PC-3 (cell line): ENCODE data around the gene DLG4. TPM values are rescaled to one million over a fixed set of nuclear protein-coding genes. Genes with fewer than 3 reads are reported as not detected.

Experiments used
- ATAC-seq: fragments of 200-7000 bp; cut with Tn5 transposase; 2 replicates; pipeline ENCODE4 v1.9.1; 2020; ENCODE audit warnings: mild to moderate bottlenecking, moderate library complexity
- BruUV-seq: library from RNA; stranded (reverse); fragments of 400-500 nt; replicated peaks from 2 replicates; lab custom pipeline; 2021; lab: Mats Ljungman, UMichigan
- CTCF ChIA-PET: fragments of 300-600 bp; sonication (Branson Sonifier 250); formaldehyde crosslinking; loops from one replicate; lab custom pipeline; 2022; ENCODE audit warnings: antibody characterized with exemption; lab: Charles Lee
- POLR2A ChIA-PET: fragments of 300-600 bp; sonication (Branson Sonifier 250); formaldehyde crosslinking; loops from one replicate; lab custom pipeline; 2022; ENCODE audit warnings: antibody characterized with exemption; ENCODE audit not compliant: unreplicated experiment; lab: Charles Lee
- DNase-seq: peaks from one replicate; pipeline ENCODE4 v3.0.0-alpha.2; 2015
- H2AFZ ChIP-seq: fragments of 300-600 bp; sonication (generic); 2 replicates; pipeline ENCODE4 v1.6.0; 2016; ENCODE audit warnings: antibody characterized with exemption, low read length
- H3F3A ChIP-seq: fragments of 300-600 bp; sonication (generic); one replicate; pipeline ENCODE4 v1.6.0; 2017; ENCODE audit warnings: antibody characterized with exemption, low read length, control low read depth, mild to moderate bottlenecking; ENCODE audit not compliant: unreplicated experiment
- H3K27ac ChIP-seq: fragments of 300-600 bp; sonication (generic); 2 replicates; pipeline ENCODE4 v1.5.1; 2016; ENCODE audit warnings: mild to moderate bottlenecking, low read length
- H3K27me3 ChIP-seq: fragments of 300-600 bp; sonication (generic); 2 replicates; pipeline ENCODE4 v1.6.1; 2016; ENCODE audit warnings: low read length, mixed read lengths
- H3K36me3 ChIP-seq: fragments of 300-600 bp; sonication (generic); 2 replicates; pipeline ENCODE4 v1.6.1; 2016; ENCODE audit warnings: low read depth, mixed run types, low read length, mixed read lengths
- H3K4me1 ChIP-seq: fragments of 300-600 bp; sonication (generic); 2 replicates; pipeline ENCODE4 v1.5.1; 2016; ENCODE audit warnings: low read length; ENCODE audit not compliant: insufficient read depth
- H3K4me2 ChIP-seq: fragments of 300-600 bp; sonication (generic); 2 replicates; pipeline ENCODE4 v1.6.0; 2016; ENCODE audit warnings: low read length
- H3K4me3 ChIP-seq: fragments of 300-600 bp; sonication (generic); 2 replicates; pipeline ENCODE4 v1.5.1; 2016; ENCODE audit warnings: mild to moderate bottlenecking, low read length, mixed read lengths
- H3K79me2 ChIP-seq: fragments of 300-600 bp; sonication (generic); 2 replicates; pipeline ENCODE4 v1.6.1; 2017; ENCODE audit warnings: low read length, mixed read lengths
- H3K9ac ChIP-seq: fragments of 300-600 bp; sonication (generic); 2 replicates; pipeline ENCODE4 v1.6.0; 2016; ENCODE audit warnings: mild to moderate bottlenecking, low read length
- H3K9me2 ChIP-seq: fragments of 300-600 bp; sonication (generic); replicated peaks from 2 replicates; pipeline ENCODE4 v1.6.1; 2016; ENCODE audit warnings: mixed run types, low read length, mixed read lengths
- H3K9me3 ChIP-seq: fragments of 300-600 bp; sonication (generic); 2 replicates; pipeline ENCODE4 v1.6.1; 2016; ENCODE audit warnings: low read length, mixed read lengths
- H4K20me1 ChIP-seq: fragments of 300-600 bp; sonication (generic); 2 replicates; pipeline ENCODE4 v1.6.1; 2016; ENCODE audit warnings: low read length, mixed read lengths
- CTCF ChIP-seq: fragments of 300-600 bp; sonication (generic); conservative IDR thresholded peaks from 2 replicates; pipeline ENCODE4 v1.5.1; 2017; ENCODE audit warnings: antibody characterized with exemption, low read depth, mild to moderate bottlenecking, low read length
- EZH2 ChIP-seq: fragments of 300-600 bp; sonication (generic); IDR thresholded peaks from one replicate; pipeline ENCODE4 v1.6.1; 2017; ENCODE audit warnings: antibody characterized with exemption, mild to moderate bottlenecking, low read length; ENCODE audit not compliant: unreplicated experiment
- EZH2phosphoT487 ChIP-seq: fragments of 300-600 bp; sonication (generic); IDR thresholded peaks from 2 replicates; pipeline ENCODE4 v1.6.1; 2018; ENCODE audit warnings: mild to moderate bottlenecking, antibody characterized with exemption, low read length, borderline replicate concordance
- intact Hi-C: fragments of 100-400 bp; cut with micrococcal nuclease; formaldehyde crosslinking; loops from 2 replicates; pipeline ENCODE4 v1.9.0; 2023
- total RNA-seq: library from RNA; depleted of rRNA; stranded (reverse); fragments of >200 nt; gene quantifications from 2 replicates; pipeline ENCODE4 v1.2.3, GENCODE V29; 2014

The DLG4 gene
- total RNA-seq, 1 experiment from 2014 or later, result 6.5 TPM

DNA sequence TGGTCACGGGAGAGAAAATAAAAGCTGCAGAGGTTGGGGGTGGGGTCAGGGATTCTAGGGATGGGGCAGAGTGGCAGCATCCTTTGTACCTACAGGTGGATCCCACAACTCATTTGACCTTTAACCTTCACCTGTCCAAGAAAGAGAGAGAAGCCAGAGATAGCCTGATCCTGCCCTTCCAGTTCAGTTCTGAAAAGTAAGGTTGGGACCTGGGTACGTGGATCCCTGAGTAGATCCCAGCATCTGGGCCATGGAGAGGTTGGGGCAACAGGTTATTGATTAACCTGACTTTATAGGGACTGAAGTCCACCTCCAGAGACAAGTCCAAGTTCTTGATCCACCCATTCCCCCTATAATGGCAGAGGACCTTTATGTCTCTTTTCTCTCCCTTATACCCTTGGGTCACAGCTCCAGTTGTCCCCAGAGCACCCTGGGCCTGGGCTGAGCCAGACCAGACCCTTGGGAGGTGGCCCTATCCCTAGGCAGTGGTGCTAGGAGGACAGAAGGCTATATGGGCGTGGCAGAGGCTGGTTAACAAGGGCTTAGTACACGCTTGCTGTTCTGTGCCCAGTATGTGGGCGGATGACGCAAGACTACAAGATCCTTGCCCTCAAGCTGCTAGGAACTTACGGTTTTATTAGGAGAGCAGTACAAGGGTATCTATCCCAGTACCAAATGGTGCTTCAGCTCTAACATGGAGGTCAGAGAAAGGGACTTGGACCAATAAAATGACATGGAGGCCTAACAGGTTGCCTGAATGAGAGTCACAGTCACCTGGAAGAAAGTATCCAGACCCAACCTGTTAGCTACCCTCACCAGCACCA is 39.3 kb upstream of the DLG4 start:
- Histone ChIP-seq H3K79me2 (peaks cover 61% of the 10 kb centered on the region), H3K4me2 (peak overlapping the region; percentile 50), H3K4me3 (no peak overlapping the region), H3K36me3 (peaks cover 7% of the 10 kb centered on the region; the same call in 1 of the 2 replicates), H3K9me3 (no peaks in the 10 kb centered on the region), H4K20me1 (peaks cover 14% of the 10 kb centered on the region; the same call in 1 of the 2 replicates), H2AFZ (no peak overlapping the region), H3K9me2 (no peaks in the 10 kb centered on the region), H3K4me1 (peaks cover 27% of the 10 kb centered on the region), H3F3A (no peaks in the 10 kb centered on the region), H3K27ac (no peak overlapping the region), H3K9ac (no peak overlapping the region), H3K27me3 (no peaks in the 10 kb centered on the region)
- BruUV-seq, result no TSS peak
- ChIA-PET CTCF (interaction anchor here (0.6 kb wide), 1 partner anchor 178 kb away, joined by 3 read pairs; no protein-coding TSS in a partner anchor), POLR2A (no interaction called here)
- ATAC-seq, result no peak
- DNase-seq, result peak; percentile 38
- TF ChIP-seq CTCF, result no peak
- no peak for TF ChIP-seq EZH2phosphoT487
- TF ChIP-seq EZH2, result no peak
- intact Hi-C loops, result no loop called here

GRCh38 chr17:7256766-7257456 is 37.3 kb upstream of the DLG4 start:
- Histone ChIP-seq H3F3A (no peaks in the 10 kb centered on the region), H2AFZ (no peak overlapping the region), H3K9me2 (no peaks in the 10 kb centered on the region), H3K4me3 (no peak overlapping the region), H3K27me3 (no peaks in the 10 kb centered on the region), H3K27ac (no peak overlapping the region), H3K79me2 (peaks cover 65% of the 10 kb centered on the region), H3K4me1 (peaks cover 25% of the 10 kb centered on the region), H3K36me3 (peaks cover 7% of the 10 kb centered on the region; the same call in 1 of the 2 replicates), H3K9me3 (no peaks in the 10 kb centered on the region), H4K20me1 (peaks cover 14% of the 10 kb centered on the region; the same call in 1 of the 2 replicates), H3K4me2 (no peak overlapping the region), H3K9ac (no peak overlapping the region)
- no peak for ATAC-seq
- CTCF ChIA-PET, result no interaction called here
- TF ChIP-seq EZH2, result no peak
- no peak for TF ChIP-seq CTCF
- TF ChIP-seq EZH2phosphoT487, result no peak
- DNase-seq, result no peak
- POLR2A ChIA-PET, result no interaction called here
- BruUV-seq, result no TSS peak
- intact Hi-C loops, result no loop called here
